Measurements from ENCODE around the gene KCNH4.

GRCh38 chr17:42188749-42189650 is 8.1 kb upstream of the KCNH4 start:
- no peak for TF ChIP-seq CTCF (IDR thresholded peaks at IDR 0.05)
- TF ChIP-seq EP300 (IDR thresholded peaks at IDR 0.05), result no peak
- TF ChIP-seq POLR2AphosphoS5 (IDR thresholded peaks at IDR 0.05), result no peak
